GM13977 (cell line): Measurements from ENCODE around the gene IGF2R.

ENCODE experiments used
- DNase-seq: peaks from one replicate; pipeline ENCODE4 v3.0.0; 2012; ENCODE audit warnings: low spot score
- in situ Hi-C: fragments of 300-500 bp; cut with MboI; formaldehyde crosslinking; loops from one replicate; pipeline ENCODE4 v1.12.0; 2022; ENCODE audit warnings: low sequenced_read_pairs, low pct_unique_long_range_greater_than_20kb, mixed read lengths, inconsistent platforms; ENCODE audit not compliant: unreplicated experiment
- TF ChIP-seq, protein P1 (sequence below): IDR thresholded peaks from 2 replicates; pipeline ENCODE4 v1.5.1; 2012; ENCODE audit warnings: mild to moderate bottlenecking, control low read depth; ENCODE audit not compliant: insufficient read depth; ENCODE audit errors: extremely low read depth, missing control alignments

The IGF2R gene

DNA sequence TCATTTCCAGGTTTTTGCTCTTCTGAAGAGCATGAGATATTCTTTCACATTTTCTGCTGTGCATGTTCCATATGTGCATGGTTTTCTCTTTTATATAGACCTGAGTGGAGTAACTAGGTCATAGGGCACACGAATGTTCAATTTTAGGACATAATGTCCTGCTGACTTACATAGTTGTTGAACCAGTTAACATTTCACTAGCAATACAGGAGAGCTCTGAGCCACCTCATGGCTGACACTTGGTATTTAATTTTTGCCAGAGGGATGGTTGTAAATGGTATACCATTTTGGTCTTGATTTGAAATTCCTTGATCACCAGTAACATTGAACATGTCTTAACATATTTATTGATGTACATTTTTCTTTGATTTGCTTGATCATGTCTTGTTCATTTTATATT is 38.3 kb downstream of the IGF2R start:
- TF ChIP-seq, protein P1, sequence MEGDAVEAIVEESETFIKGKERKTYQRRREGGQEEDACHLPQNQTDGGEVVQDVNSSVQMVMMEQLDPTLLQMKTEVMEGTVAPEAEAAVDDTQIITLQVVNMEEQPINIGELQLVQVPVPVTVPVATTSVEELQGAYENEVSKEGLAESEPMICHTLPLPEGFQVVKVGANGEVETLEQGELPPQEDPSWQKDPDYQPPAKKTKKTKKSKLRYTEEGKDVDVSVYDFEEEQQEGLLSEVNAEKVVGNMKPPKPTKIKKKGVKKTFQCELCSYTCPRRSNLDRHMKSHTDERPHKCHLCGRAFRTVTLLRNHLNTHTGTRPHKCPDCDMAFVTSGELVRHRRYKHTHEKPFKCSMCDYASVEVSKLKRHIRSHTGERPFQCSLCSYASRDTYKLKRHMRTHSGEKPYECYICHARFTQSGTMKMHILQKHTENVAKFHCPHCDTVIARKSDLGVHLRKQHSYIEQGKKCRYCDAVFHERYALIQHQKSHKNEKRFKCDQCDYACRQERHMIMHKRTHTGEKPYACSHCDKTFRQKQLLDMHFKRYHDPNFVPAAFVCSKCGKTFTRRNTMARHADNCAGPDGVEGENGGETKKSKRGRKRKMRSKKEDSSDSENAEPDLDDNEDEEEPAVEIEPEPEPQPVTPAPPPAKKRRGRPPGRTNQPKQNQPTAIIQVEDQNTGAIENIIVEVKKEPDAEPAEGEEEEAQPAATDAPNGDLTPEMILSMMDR, result no peak
- no peak for DNase-seq
- in situ Hi-C loops, result no loop called here

DNA sequence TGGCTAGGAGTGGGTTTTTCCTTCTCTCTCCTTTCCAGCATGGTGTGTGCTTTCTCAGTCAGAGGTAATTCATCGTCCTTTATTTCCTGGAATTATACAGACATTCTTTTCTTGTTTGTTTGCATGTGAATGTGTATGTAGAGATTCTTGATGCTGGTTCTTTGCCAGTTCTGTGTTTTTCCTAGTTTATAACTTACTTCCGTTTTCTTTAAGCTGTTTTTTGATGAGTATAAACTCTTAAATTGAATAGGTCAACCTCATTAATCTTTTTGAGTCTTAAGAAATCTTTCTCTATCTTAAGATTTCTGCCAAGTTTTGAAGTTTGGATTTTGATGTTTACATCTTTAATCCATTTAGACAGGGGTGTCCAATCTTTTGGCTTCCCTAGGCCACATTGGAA is 38.7 kb downstream of the IGF2R start:
- no peak for DNase-seq
- in situ Hi-C loops, result no loop called here
- TF ChIP-seq, protein P1, result no peak

- no peak for DNase-seq
- in situ Hi-C loops, result no loop called here
- TF ChIP-seq, protein P1, result no peak
Measured at GRCh38 chr6:160010067-160010466, 41.2 kb downstream of the IGF2R start.

DNA sequence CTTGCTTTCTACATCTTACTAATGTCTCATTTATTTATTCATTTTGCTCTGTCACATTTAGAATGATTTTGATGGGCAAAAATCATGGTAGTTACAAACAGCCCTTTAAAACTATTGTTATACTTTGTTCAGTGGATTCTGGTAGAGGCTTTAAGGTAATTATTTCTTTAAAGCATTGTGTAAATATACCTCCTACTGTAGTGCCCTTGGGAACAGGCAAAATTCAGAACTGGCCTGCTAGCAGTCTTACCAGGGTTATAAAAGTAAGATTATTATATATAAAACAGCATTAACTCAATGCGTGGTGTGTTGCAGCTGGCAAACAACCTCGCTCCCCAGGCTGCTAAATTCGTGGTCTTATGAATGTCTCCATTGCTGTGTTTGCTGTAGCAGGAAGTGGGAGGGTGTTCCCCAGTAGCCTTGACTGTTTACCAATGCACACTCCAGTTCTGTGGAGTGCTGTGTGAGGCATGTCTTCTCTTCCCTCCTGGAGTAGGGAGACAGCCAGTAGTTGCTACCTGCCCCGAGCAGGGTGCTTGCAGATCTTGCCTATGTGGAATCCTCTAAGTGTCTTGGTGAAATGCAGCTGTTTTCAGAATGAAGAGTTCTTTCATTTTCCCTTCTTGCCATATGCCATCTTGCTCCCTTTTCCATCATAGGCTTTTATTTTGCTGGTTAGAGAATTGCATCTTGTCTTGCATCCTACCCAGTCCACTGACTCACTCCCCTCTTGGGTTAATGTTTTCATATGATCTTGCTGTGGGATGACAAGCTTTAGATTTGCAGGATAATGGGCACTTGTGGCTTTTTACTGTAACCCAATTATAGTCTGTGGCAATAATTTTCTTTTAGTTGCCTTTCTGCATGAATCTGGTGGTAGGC is 45.3 kb downstream of the IGF2R start:
- TF ChIP-seq, protein P1, result no peak
- DNase-seq, result no peak
- in situ Hi-C loops, result no loop called here

GRCh38 chr6:160014869-160015182 is 45.9 kb downstream of the IGF2R start:
- TF ChIP-seq, protein P1, result no peak
- no peak for DNase-seq
- in situ Hi-C loops, result no loop called here

DNA sequence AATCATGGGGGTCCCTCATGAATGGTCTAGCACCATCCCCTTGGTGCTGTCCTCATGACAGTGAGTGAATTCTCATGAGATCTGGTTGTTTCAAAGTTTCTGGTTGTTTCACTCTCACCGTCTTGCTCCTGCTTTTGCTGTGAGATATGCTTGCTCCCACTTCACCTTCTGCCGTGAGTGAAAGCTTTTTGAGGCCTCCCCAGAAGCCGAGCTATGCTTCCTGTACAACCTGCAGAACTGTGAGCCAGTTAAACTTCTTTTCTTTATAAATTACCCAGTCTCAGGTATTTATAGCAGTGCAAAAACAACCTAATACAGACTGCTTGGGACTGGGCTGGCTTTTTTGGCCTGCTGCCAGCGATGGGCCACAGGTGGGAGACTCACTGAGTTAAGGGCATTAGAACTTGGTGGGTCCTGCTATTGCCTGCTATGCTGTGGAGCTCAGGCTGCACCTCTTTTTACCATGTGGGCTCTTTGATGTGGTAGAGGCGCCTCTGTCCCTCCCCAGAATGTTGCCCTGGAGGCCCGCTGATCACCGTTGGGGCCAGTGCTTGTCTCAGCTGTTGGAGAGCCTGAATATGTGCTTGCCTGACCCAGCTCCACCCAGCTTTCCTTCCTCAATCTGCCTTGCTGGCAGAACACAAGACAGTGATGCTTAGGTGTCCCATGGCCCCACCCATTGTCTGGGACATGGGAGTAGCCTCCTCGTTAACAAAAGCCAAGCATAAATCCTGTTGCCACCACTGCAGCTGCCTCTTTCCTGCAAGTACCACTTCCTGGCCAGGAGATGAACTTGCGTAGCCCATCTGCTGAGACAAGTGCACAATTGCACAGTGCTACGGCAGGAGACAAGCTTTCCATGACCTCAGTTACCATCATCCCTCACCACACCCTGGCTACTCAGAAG is 47.1 kb downstream of the IGF2R start:
- in situ Hi-C loops, result no loop called here
- no peak for DNase-seq
- TF ChIP-seq, protein P1, result no peak
